WTC11 (cell line): Measurements from ENCODE around the gene STRIT1.

Experiments
- EMX1 ChIP-seq: fragments of 250-450 bp; sonication (Bioruptor Pico); IDR thresholded peaks from 2 replicates; pipeline ENCODE4 v1.8.0; 2021; ENCODE audit warnings: mild to moderate bottlenecking
- NR2C2 ChIP-seq: sonication (generic); formaldehyde crosslinking; IDR thresholded peaks from 2 replicates; pipeline ENCODE4 v1.8.0; 2022; ENCODE audit warnings: mild to moderate bottlenecking, missing genetic modification reagents
- TP53 ChIP-seq: sonication (generic); formaldehyde crosslinking; IDR thresholded peaks from 2 replicates; pipeline ENCODE4 v1.8.1; 2023; ENCODE audit warnings: mild to moderate bottlenecking, missing genetic modification reagents
- ZNF263 ChIP-seq: sonication (generic); formaldehyde crosslinking; IDR thresholded peaks from 2 replicates; pipeline ENCODE4 v1.8.1; 2022; ENCODE audit warnings: low read depth, mild to moderate bottlenecking, moderate library complexity, missing genetic modification reagents
- TF ChIP-seq, protein P1 (sequence below): fragments of 200-600 bp; IDR thresholded peaks from 2 replicates; pipeline ENCODE4 v1.8.0; 2022; ENCODE audit warnings: antibody characterized with exemption

DNA sequence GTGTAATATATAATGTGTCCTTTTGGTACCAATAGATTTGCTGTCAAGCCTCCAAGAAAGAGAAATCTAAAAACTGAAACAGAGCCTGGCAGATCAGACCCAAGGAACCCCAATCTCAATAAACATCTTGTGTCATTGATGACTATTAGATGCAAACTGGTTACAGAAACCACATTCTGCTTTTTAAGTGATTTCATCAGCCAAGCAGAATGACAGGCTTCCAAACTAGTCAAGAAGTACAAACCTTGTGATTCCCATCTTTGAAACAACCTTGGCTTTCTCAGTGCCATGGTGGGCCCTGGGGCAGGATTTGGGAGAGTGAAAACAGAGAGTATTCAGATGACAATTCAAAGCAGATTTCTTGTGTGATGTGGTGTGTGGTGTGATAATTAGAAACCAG, 45.6 kb upstream of the STRIT1 start:
- TF ChIP-seq, protein P1, sequence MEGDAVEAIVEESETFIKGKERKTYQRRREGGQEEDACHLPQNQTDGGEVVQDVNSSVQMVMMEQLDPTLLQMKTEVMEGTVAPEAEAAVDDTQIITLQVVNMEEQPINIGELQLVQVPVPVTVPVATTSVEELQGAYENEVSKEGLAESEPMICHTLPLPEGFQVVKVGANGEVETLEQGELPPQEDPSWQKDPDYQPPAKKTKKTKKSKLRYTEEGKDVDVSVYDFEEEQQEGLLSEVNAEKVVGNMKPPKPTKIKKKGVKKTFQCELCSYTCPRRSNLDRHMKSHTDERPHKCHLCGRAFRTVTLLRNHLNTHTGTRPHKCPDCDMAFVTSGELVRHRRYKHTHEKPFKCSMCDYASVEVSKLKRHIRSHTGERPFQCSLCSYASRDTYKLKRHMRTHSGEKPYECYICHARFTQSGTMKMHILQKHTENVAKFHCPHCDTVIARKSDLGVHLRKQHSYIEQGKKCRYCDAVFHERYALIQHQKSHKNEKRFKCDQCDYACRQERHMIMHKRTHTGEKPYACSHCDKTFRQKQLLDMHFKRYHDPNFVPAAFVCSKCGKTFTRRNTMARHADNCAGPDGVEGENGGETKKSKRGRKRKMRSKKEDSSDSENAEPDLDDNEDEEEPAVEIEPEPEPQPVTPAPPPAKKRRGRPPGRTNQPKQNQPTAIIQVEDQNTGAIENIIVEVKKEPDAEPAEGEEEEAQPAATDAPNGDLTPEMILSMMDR, result no peak
- TF ChIP-seq TP53 (CRISPR knock-in tag), result no peak
- TF ChIP-seq ZNF263 (CRISPR knock-in tag), result no peak
- no peak for TF ChIP-seq NR2C2 (CRISPR knock-in tag)
- no peak for TF ChIP-seq EMX1
